Activated B cell treated with CpG ODN at 0.5 μM for 24 hours (primary cell): Measurements from ENCODE around the gene POLD1. TPM values are rescaled to one million over a fixed set of nuclear protein-coding genes. Genes with fewer than 3 reads are reported as not detected.

Experiments used
- ATAC-seq: fragments of 200-7000 bp; cut with Tn5 transposase; one replicate; pipeline ENCODE4 v1.10.0; 2021; ENCODE audit warnings: low read depth, mild to moderate bottlenecking, moderate library complexity
- CTCF ChIA-PET: fragments of 350-600 bp; sonication (Branson Sonifier 250); formaldehyde crosslinking; loops from one replicate; lab custom pipeline; 2021; ENCODE audit warnings: antibody characterized with exemption; lab: Charles Lee
- POLR2A ChIA-PET: fragments of 350-600 bp; sonication (Branson Sonifier 250); formaldehyde crosslinking; loops from one replicate; lab custom pipeline; 2021; ENCODE audit warnings: antibody characterized with exemption; lab: Charles Lee
- DNase-seq: peaks from one replicate; pipeline ENCODE4 v3.0.0; 2022
- H3K27ac Mint-ChIP-seq: one replicate; pipeline ENCODE4 v1.8.0; 2020; ENCODE audit warnings: mixed read lengths
- H3K27me3 Mint-ChIP-seq: one replicate; pipeline ENCODE4 v1.8.0; 2021; ENCODE audit warnings: mixed read lengths
- H3K36me3 Mint-ChIP-seq: one replicate; pipeline ENCODE4 v1.8.0; 2021; ENCODE audit warnings: low read depth, mixed read lengths
- H3K4me1 Mint-ChIP-seq: one replicate; pipeline ENCODE4 v1.8.0; 2021; ENCODE audit warnings: mixed read lengths
- H3K4me3 Mint-ChIP-seq: one replicate; pipeline ENCODE4 v1.8.0; 2020; ENCODE audit warnings: mild to moderate bottlenecking, mixed read lengths
- H3K9me3 Mint-ChIP-seq: one replicate; pipeline ENCODE4 v1.8.0; 2020; ENCODE audit warnings: mixed read lengths
- CTCF ChIP-seq: fragments of 200-600 bp; IDR thresholded peaks from one replicate; pipeline ENCODE4 v1.8.0; 2022; ENCODE audit warnings: antibody characterized with exemption, mild to moderate bottlenecking
- intact Hi-C: fragments of 100-400 bp; cut with micrococcal nuclease; formaldehyde crosslinking; loops from one replicate; pipeline ENCODE4 v1.15.1; 2024
- total RNA-seq: library from RNA; stranded (reverse); gene quantifications from 2 replicates; pipeline ENCODE4 v1.2.3, GENCODE V29; 2022

POLD1 gene
- total RNA-seq, 1 donor from 2014 or later: 65.5 TPM

DNA sequence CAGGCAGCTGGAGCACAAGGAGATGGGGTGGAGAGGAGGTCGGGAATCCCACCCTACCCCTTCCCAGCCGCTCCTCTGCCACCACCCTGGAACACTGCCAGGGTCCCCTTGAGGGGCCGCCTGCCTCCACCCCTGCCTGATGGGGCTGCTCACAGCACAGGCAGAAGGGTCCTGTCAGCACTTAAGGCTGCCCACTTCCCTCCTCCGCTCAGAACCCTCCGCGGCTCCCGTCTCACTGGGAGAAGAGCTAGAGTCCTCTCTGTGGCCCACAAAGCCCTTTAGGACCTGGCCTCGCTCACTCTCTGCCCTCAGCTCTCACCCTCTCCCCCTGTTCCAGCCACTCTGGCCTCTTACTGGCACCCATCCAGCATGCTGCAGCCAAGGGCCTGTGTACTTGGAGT is 3.4 kb upstream of the POLD1 start:
- Mint-ChIP-seq H3K36me3 (peaks cover 61% of the 10 kb centered on the region), H3K27me3 (no peaks in the 10 kb centered on the region), H3K27ac (peak overlapping the region; percentile 65), H3K4me1 (peaks cover 37% of the 10 kb centered on the region), H3K4me3 (no peak overlapping the region), H3K9me3 (no peaks in the 10 kb centered on the region)
- ChIA-PET CTCF (no interaction called here), POLR2A (interaction anchor here (0.9 to 1.0 kb wide), 2 partner anchors 12 to 17 kb away, joined by 3 to 4 read pairs; no protein-coding TSS in a partner anchor)
- no peak for ATAC-seq
- no peak for TF ChIP-seq CTCF
- intact Hi-C loops: no loop called here
- no peak for DNase-seq

- no peak overlapping the region for H3K27ac Mint-ChIP-seq
- peaks cover 58% of the 10 kb centered on the region for H3K36me3 Mint-ChIP-seq
- H3K4me3 Mint-ChIP-seq: no peak overlapping the region
- H3K4me1 Mint-ChIP-seq: peaks cover 32% of the 10 kb centered on the region
- no peak for TF ChIP-seq CTCF
- no peak for DNase-seq
- H3K9me3 Mint-ChIP-seq: no peaks in the 10 kb centered on the region
- POLR2A ChIA-PET: interaction anchor here (0.8 to 2.9 kb wide), 2 partner anchors 34 to 37 kb away, joined by 3 to 23 read pairs; partner anchors contain the start of gene SPIB
- no peaks in the 10 kb centered on the region for H3K27me3 Mint-ChIP-seq
- intact Hi-C loops: no loop called here
- ATAC-seq: no peak
- CTCF ChIA-PET: no interaction called here
These were observed 2.0 kb upstream of the POLD1 start for GRCh38 chr19:50381881-50382729.

- POLR2A ChIA-PET: interaction anchor here (0.6 to 3.3 kb wide), 20 partner anchors 8 to 305 kb away, joined by 3 to 23 read pairs (median 6); partner anchors contain the start of genes MYBPC2, NR1H2 and SPIB
- DNase-seq (no peak), ATAC-seq (no peak)
- CTCF ChIA-PET: interaction anchor here (0.7 to 1.8 kb wide), 2 partner anchors 14 to 32 kb away, joined by 3 to 6 read pairs; no protein-coding TSS in a partner anchor
- intact Hi-C loops: no loop called here
- Mint-ChIP-seq H3K4me3 (peak overlapping the region; percentile 96), H3K9me3 (no peaks in the 10 kb centered on the region), H3K36me3 (peaks cover 55% of the 10 kb centered on the region), H3K4me1 (peaks cover 28% of the 10 kb centered on the region), H3K27me3 (no peaks in the 10 kb centered on the region), H3K27ac (peak overlapping the region; percentile 85)
- TF ChIP-seq CTCF: no peak
These were observed 921 bp upstream of the POLD1 start for GRCh38 chr19:50383001-50383851.

DNA sequence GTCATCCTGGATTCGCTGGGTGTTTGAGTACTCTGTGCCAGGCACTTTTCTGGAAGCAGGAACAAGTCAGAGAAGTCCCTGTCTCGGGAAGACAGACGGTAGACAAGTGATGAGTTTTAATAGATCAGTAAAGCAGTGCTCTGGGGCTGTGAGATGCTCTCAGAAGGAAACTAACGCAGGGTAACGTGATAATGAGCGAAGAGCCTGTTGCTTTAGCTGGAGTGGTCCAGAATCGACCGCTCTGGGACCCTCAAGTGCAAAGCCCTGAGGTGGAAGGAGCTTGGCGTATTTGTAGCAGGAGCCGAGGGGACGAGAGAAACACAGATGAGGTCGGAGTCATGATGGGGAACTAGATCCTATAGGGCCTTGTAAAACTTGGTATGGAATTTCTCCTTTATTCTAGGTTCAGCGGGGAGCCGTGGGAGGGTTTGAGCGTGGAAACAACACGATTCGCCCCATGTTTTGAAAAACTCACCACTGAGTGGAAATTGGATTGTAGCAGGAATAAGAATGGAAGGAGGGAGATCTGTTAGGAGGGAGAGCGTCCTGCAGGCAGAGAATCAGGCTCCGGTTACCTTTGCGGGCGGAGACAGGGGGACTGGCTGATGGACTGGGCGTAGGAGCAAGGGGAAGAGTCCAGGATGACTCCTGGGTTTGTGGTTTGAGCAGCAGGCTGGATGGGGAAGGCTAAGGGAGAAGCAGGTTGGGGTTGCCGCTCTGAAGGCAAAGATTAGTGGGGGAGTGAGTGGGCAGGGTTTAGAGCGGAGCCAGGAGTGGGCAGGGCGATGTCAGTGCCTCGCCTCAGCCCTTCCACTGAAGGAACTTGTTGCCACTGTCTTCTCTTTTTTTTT is 763 bp downstream of the POLD1 start:
- no peak for TF ChIP-seq CTCF
- intact Hi-C loops: loop anchor here (1.0 to 2.0 kb wide), 6 partner anchors 9 to 420 kb away; partner anchors contain the start of genes JOSD2, KCNC3 and NR1H2
- Mint-ChIP-seq H3K9me3 (no peaks in the 10 kb centered on the region), H3K4me1 (peaks cover 28% of the 10 kb centered on the region), H3K4me3 (peak overlapping the region; percentile 96), H3K36me3 (peaks cover 40% of the 10 kb centered on the region), H3K27me3 (no peaks in the 10 kb centered on the region), H3K27ac (peak overlapping the region; percentile 73)
- ATAC-seq (no peak), DNase-seq (no peak)
- ChIA-PET CTCF (interaction anchor here (1.8 kb wide), 1 partner anchor 16 kb away, joined by 6 read pairs; no protein-coding TSS in a partner anchor), POLR2A (interaction anchor here (0.6 to 3.3 kb wide), 21 partner anchors 9 to 934 kb away, joined by 3 to 23 read pairs (median 6); partner anchors contain the start of genes JOSD2, KCNC3, MYBPC2 and NR1H2)
